Neutrophil (primary cell): ENCODE results near the gene NTPCR.

Experiments used
- H3K27ac ChIP-seq: fragments of 200-600 bp; sonication (generic); 2 replicates; pipeline ENCODE4 v1.5.1; 2016; ENCODE audit warnings: mild to moderate bottlenecking, moderate library complexity
- H3K27me3 ChIP-seq: fragments of 200-600 bp; sonication (generic); 2 replicates; pipeline ENCODE4 v1.6.0; 2016; ENCODE audit warnings: mild to moderate bottlenecking
- H3K36me3 ChIP-seq: fragments of 200-600 bp; sonication (generic); 2 replicates; pipeline ENCODE4 v1.5.1; 2017
- H3K4me1 ChIP-seq, 2 experiments: fragments of 200-600 bp in 1 of 2; sonication (generic) in 1 of 2; 1 replicate in 1 of 2; 2 replicates in 1 of 2; pipeline versions ENCODE4 v1.5.1 to v1.6.1; 2013 to 2016; ENCODE audit warnings: low read depth in 1 of 2, low read length in 1 of 2, mild to moderate bottlenecking in 1 of 2, moderate library complexity in 1 of 2; ENCODE audit not compliant: control insufficient read depth in 1 of 2, insufficient read depth in 1 of 2
- H3K4me3 ChIP-seq, 2 experiments: fragments of 200-600 bp in 1 of 2; sonication (generic) in 1 of 2; 1 replicate in 1 of 2; 2 replicates in 1 of 2; pipeline ENCODE4 v1.5.1; 2013 to 2016; ENCODE audit warnings: low read depth in 1 of 2, low read length in 1 of 2, mild to moderate bottlenecking in 1 of 2, moderate library complexity in 1 of 2
- H3K9me3 ChIP-seq: fragments of 200-600 bp; sonication (generic); 2 replicates; pipeline ENCODE4 v1.5.1; 2016
- CTCF ChIP-seq: fragments of 200-600 bp; sonication (generic); IDR thresholded peaks from 2 replicates; pipeline ENCODE4 v1.5.1; 2016; ENCODE audit warnings: antibody characterized with exemption

The NTPCR gene

GRCh38 chr1:232904566-232904965 is 45.8 kb upstream of the NTPCR start:
- Histone ChIP-seq H3K27ac (no peak overlapping the region), H3K36me3 (no peaks in the 10 kb centered on the region), H3K4me1 (no peaks in the 10 kb centered on the region), H3K27me3 (no peaks in the 10 kb centered on the region), H3K4me3 (no peak overlapping the region), H3K9me3 (no peaks in the 10 kb centered on the region)
- TF ChIP-seq CTCF, result no peak

GRCh38 chr1:232905331-232906034 is 44.9 kb upstream of the NTPCR start:
- no peak for TF ChIP-seq CTCF
- Histone ChIP-seq H3K4me3 (no peak overlapping the region), H3K36me3 (no peaks in the 10 kb centered on the region), H3K27ac (no peak overlapping the region), H3K27me3 (no peaks in the 10 kb centered on the region), H3K4me1 (no peaks in the 10 kb centered on the region), H3K9me3 (no peaks in the 10 kb centered on the region)

- Histone ChIP-seq H3K4me3 (no peak overlapping the region), H3K27me3 (no peaks in the 10 kb centered on the region), H3K36me3 (no peaks in the 10 kb centered on the region), H3K27ac (no peak overlapping the region), H3K4me1 (no peaks in the 10 kb centered on the region), H3K9me3 (no peaks in the 10 kb centered on the region)
- TF ChIP-seq CTCF, result no peak
Observed at GRCh38 chr1:232906441-232906840, 44.0 kb upstream of the NTPCR start.

GRCh38 chr1:232908831-232909230 is 41.6 kb upstream of the NTPCR start:
- no peaks in the 10 kb centered on the region for H3K36me3 ChIP-seq
- H3K9me3 ChIP-seq, result no peaks in the 10 kb centered on the region
- H3K4me1 ChIP-seq, result no peaks in the 10 kb centered on the region
- no peak for TF ChIP-seq CTCF
- H3K27ac ChIP-seq, result no peak overlapping the region
- no peaks in the 10 kb centered on the region for H3K27me3 ChIP-seq
- no peak overlapping the region for H3K4me3 ChIP-seq

- Histone ChIP-seq H3K27ac (no peak overlapping the region), H3K4me3 (no peak overlapping the region), H3K9me3 (no peaks in the 10 kb centered on the region), H3K36me3 (no peaks in the 10 kb centered on the region), H3K4me1 (no peaks in the 10 kb centered on the region), H3K27me3 (no peaks in the 10 kb centered on the region)
- no peak for TF ChIP-seq CTCF
Observed at GRCh38 chr1:232909752-232910151, 40.7 kb upstream of the NTPCR start.
